Activated naive CD4-positive, alpha-beta T cell treated with anti-CD3 and anti-CD28 coated beads for 36 hours (primary cell): ENCODE measurements around the gene KCNE2. TPM values are rescaled to one million over a fixed set of nuclear protein-coding genes. Genes with fewer than 3 reads are reported as not detected.

ENCODE experiments used
- CTCF ChIA-PET: fragments of 350-600 bp; sonication (Branson Sonifier 250); formaldehyde crosslinking; loops from one replicate; lab custom pipeline; 2021; ENCODE audit warnings: antibody characterized with exemption; lab: Charles Lee
- DNase-seq: peaks from one replicate; pipeline ENCODE4 v3.0.0-alpha.2; 2020
- H3K27ac Mint-ChIP-seq: one replicate; pipeline ENCODE4 v1.8.0; 2021; ENCODE audit warnings: mild to moderate bottlenecking, mixed read lengths
- H3K27me3 Mint-ChIP-seq: one replicate; pipeline ENCODE4 v1.8.0; 2021; ENCODE audit warnings: low read depth, mixed read lengths
- H3K36me3 Mint-ChIP-seq: one replicate; pipeline ENCODE4 v1.8.0; 2021; ENCODE audit warnings: low read depth, mixed read lengths
- H3K4me1 Mint-ChIP-seq: one replicate; pipeline ENCODE4 v1.8.0; 2021; ENCODE audit warnings: low read depth, mixed read lengths
- H3K4me3 Mint-ChIP-seq: one replicate; pipeline ENCODE4 v1.8.0; 2021; ENCODE audit warnings: mild to moderate bottlenecking, moderate library complexity, mixed read lengths
- H3K9me3 Mint-ChIP-seq: one replicate; pipeline ENCODE4 v1.8.0; 2021; ENCODE audit warnings: mixed read lengths
- intact Hi-C: fragments of 100-400 bp; cut with micrococcal nuclease; formaldehyde crosslinking; loops from one replicate; pipeline ENCODE4 v1.15.1; 2023
- total RNA-seq, 2 experiments: library from RNA; stranded (reverse); gene quantifications; one replicate each; pipeline ENCODE4 v1.2.3, GENCODE V29; 2021

KCNE2 gene
- total RNA-seq, 2 experiments from 2014 or later: not detected

GRCh38 chr21:34354836-34355235 lies 9.0 kb upstream of the KCNE2 start:
- intact Hi-C loops: no loop called here
- no peak for DNase-seq
- CTCF ChIA-PET: interaction anchor here (1.1 to 1.9 kb wide), 3 partner anchors 8 to 431 kb away, joined by 6 to 9 read pairs (median 6); no protein-coding TSS in a partner anchor
- no peak overlapping the region for H3K27ac Mint-ChIP-seq
- peaks cover 3% of the 10 kb centered on the region for H3K27me3 Mint-ChIP-seq
- no peaks in the 10 kb centered on the region for H3K36me3 Mint-ChIP-seq
- H3K9me3 Mint-ChIP-seq: peaks cover 4% of the 10 kb centered on the region
- peaks cover 3% of the 10 kb centered on the region for H3K4me1 Mint-ChIP-seq
- H3K4me3 Mint-ChIP-seq: no peak overlapping the region

GRCh38 chr21:34355570-34355969 lies 8.2 kb upstream of the KCNE2 start:
- H3K27ac Mint-ChIP-seq: no peak overlapping the region
- H3K9me3 Mint-ChIP-seq: peaks cover 4% of the 10 kb centered on the region
- H3K4me3 Mint-ChIP-seq: no peak overlapping the region
- peaks cover 3% of the 10 kb centered on the region for H3K27me3 Mint-ChIP-seq
- no peak for DNase-seq
- peaks cover 3% of the 10 kb centered on the region for H3K4me1 Mint-ChIP-seq
- CTCF ChIA-PET: interaction anchor here (1.9 kb wide), 1 partner anchor 10 kb away, joined by 9 read pairs; no protein-coding TSS in a partner anchor
- intact Hi-C loops: no loop called here
- no peaks in the 10 kb centered on the region for H3K36me3 Mint-ChIP-seq

GRCh38 chr21:34357889-34358288 lies 5.9 kb upstream of the KCNE2 start:
- no peak overlapping the region for H3K4me3 Mint-ChIP-seq
- H3K27ac Mint-ChIP-seq: no peak overlapping the region
- H3K4me1 Mint-ChIP-seq: peaks cover 8% of the 10 kb centered on the region
- no peak for DNase-seq
- CTCF ChIA-PET: interaction anchor here (1.0 to 4.0 kb wide), 2 partner anchors 9 to 274 kb away, joined by 3 to 22 read pairs; no protein-coding TSS in a partner anchor
- H3K36me3 Mint-ChIP-seq: no peaks in the 10 kb centered on the region
- peaks cover 7% of the 10 kb centered on the region for H3K27me3 Mint-ChIP-seq
- intact Hi-C loops: no loop called here
- H3K9me3 Mint-ChIP-seq: no peaks in the 10 kb centered on the region

- peaks cover 6% of the 10 kb centered on the region for H3K4me1 Mint-ChIP-seq
- no peaks in the 10 kb centered on the region for H3K36me3 Mint-ChIP-seq
- no peak overlapping the region for H3K27ac Mint-ChIP-seq
- H3K4me3 Mint-ChIP-seq: no peak overlapping the region
- intact Hi-C loops: no loop called here
- H3K9me3 Mint-ChIP-seq: no peaks in the 10 kb centered on the region
- peaks cover 7% of the 10 kb centered on the region for H3K27me3 Mint-ChIP-seq
- CTCF ChIA-PET: interaction anchor here (1.1 to 4.0 kb wide), 2 partner anchors 10 to 435 kb away, joined by 4 to 22 read pairs; no protein-coding TSS in a partner anchor
- DNase-seq: no peak
These were observed 4.9 kb upstream of the KCNE2 start for GRCh38 chr21:34358866-34359265.

- H3K27me3 Mint-ChIP-seq: peaks cover 7% of the 10 kb centered on the region
- intact Hi-C loops: no loop called here
- no peaks in the 10 kb centered on the region for H3K36me3 Mint-ChIP-seq
- no peak overlapping the region for H3K4me3 Mint-ChIP-seq
- H3K27ac Mint-ChIP-seq: no peak overlapping the region
- no peaks in the 10 kb centered on the region for H3K9me3 Mint-ChIP-seq
- no peak for DNase-seq
- CTCF ChIA-PET: interaction anchor here (0.7 to 4.0 kb wide), 4 partner anchors 12 to 571 kb away, joined by 3 to 22 read pairs (median 4); no protein-coding TSS in a partner anchor
- H3K4me1 Mint-ChIP-seq: peaks cover 5% of the 10 kb centered on the region
These were observed 3.1 kb upstream of the KCNE2 start for GRCh38 chr21:34360488-34361241.

GRCh38 chr21:34362136-34362444 lies 1.7 kb upstream of the KCNE2 start:
- Mint-ChIP-seq H3K4me1 (peaks cover 5% of the 10 kb centered on the region), H3K9me3 (no peaks in the 10 kb centered on the region), H3K27ac (no peak overlapping the region), H3K36me3 (no peaks in the 10 kb centered on the region), H3K27me3 (peaks cover 4% of the 10 kb centered on the region), H3K4me3 (no peak overlapping the region)
- intact Hi-C loops: loop anchor here (1.0 kb wide), 2 partner anchors 241 to 268 kb away; no protein-coding TSS in a partner anchor
- CTCF ChIA-PET: interaction anchor here (0.5 to 1.9 kb wide), 22 partner anchors 8 to 439 kb away, joined by 3 to 12 read pairs (median 4); no protein-coding TSS in a partner anchor
- no peak for DNase-seq

GRCh38 chr21:34362670-34363069 lies 1.1 kb upstream of the KCNE2 start:
- Mint-ChIP-seq H3K27ac (no peak overlapping the region), H3K9me3 (no peaks in the 10 kb centered on the region), H3K4me1 (peaks cover 5% of the 10 kb centered on the region), H3K27me3 (peaks cover 4% of the 10 kb centered on the region), H3K36me3 (no peaks in the 10 kb centered on the region), H3K4me3 (no peak overlapping the region)
- CTCF ChIA-PET: interaction anchor here (0.5 to 1.9 kb wide), 22 partner anchors 8 to 440 kb away, joined by 3 to 12 read pairs (median 4); no protein-coding TSS in a partner anchor
- intact Hi-C loops: loop anchor here (1.0 kb wide), 2 partner anchors 241 to 268 kb away; no protein-coding TSS in a partner anchor
- DNase-seq: no peak

- Mint-ChIP-seq H3K4me3 (no peak overlapping the region), H3K36me3 (no peaks in the 10 kb centered on the region), H3K4me1 (peaks cover 5% of the 10 kb centered on the region), H3K27ac (no peak overlapping the region), H3K9me3 (no peaks in the 10 kb centered on the region), H3K27me3 (peaks cover 4% of the 10 kb centered on the region)
- intact Hi-C loops: no loop called here
- no peak for DNase-seq
- CTCF ChIA-PET: interaction anchor here (1.0 to 1.8 kb wide), 3 partner anchors 19 to 272 kb away, joined by 3 to 7 read pairs (median 4); no protein-coding TSS in a partner anchor
These were observed 1.1 kb downstream of the KCNE2 start for GRCh38 chr21:34364921-34365320.

- H3K4me1 Mint-ChIP-seq: peaks cover 5% of the 10 kb centered on the region
- no peaks in the 10 kb centered on the region for H3K36me3 Mint-ChIP-seq
- no peaks in the 10 kb centered on the region for H3K9me3 Mint-ChIP-seq
- intact Hi-C loops: no loop called here
- H3K4me3 Mint-ChIP-seq: no peak overlapping the region
- no peak for DNase-seq
- no peak overlapping the region for H3K27ac Mint-ChIP-seq
- CTCF ChIA-PET: interaction anchor here (1.3 to 1.4 kb wide), 2 partner anchors 17 to 20 kb away, joined by 3 to 4 read pairs; no protein-coding TSS in a partner anchor
- peaks cover 4% of the 10 kb centered on the region for H3K27me3 Mint-ChIP-seq
These were observed 2.0 kb downstream of the KCNE2 start for GRCh38 chr21:34365809-34366208.

- peak; percentile 63 for DNase-seq
- Mint-ChIP-seq H3K27me3 (no peaks in the 10 kb centered on the region), H3K36me3 (no peaks in the 10 kb centered on the region), H3K9me3 (no peaks in the 10 kb centered on the region), H3K4me1 (no peaks in the 10 kb centered on the region), H3K27ac (no peak overlapping the region), H3K4me3 (no peak overlapping the region)
- intact Hi-C loops: no loop called here
- CTCF ChIA-PET: interaction anchor here (0.6 to 2.1 kb wide), 10 partner anchors 19 to 469 kb away, joined by 3 to 6 read pairs (median 4); partner anchors contain the start of gene RCAN1
These were observed 3.6 kb downstream of the KCNE2 start for GRCh38 chr21:34367320-34367935.

- no peaks in the 10 kb centered on the region for H3K27me3 Mint-ChIP-seq
These were observed 5.9 kb downstream of the KCNE2 start for GRCh38 chr21:34369741-34370140.

GRCh38 chr21:34372321-34372720 lies 8.5 kb downstream of the KCNE2 start:
- H3K4me3 Mint-ChIP-seq: no peak overlapping the region
- intact Hi-C loops: no loop called here
- H3K27me3 Mint-ChIP-seq: no peaks in the 10 kb centered on the region
- H3K36me3 Mint-ChIP-seq: no peaks in the 10 kb centered on the region
- DNase-seq: no peak
- H3K9me3 Mint-ChIP-seq: no peaks in the 10 kb centered on the region
- CTCF ChIA-PET: no interaction called here
- no peak overlapping the region for H3K27ac Mint-ChIP-seq
- H3K4me1 Mint-ChIP-seq: no peaks in the 10 kb centered on the region

More at GRCh38 chr21:34369741-34370140, 5.9 kb downstream of the KCNE2 start:
- Mint-ChIP-seq H3K4me1 (no peaks in the 10 kb centered on the region), H3K4me3 (no peak overlapping the region), H3K27ac (no peak overlapping the region), H3K9me3 (no peaks in the 10 kb centered on the region), H3K36me3 (no peaks in the 10 kb centered on the region)
- intact Hi-C loops: no loop called here
- no peak for DNase-seq
- CTCF ChIA-PET: no interaction called here
